Measurements from ENCODE around the gene HKDC1. TPM values are rescaled to one million over a fixed set of nuclear protein-coding genes. Genes with fewer than 3 reads are reported as not detected.

HKDC1 gene, protein sequence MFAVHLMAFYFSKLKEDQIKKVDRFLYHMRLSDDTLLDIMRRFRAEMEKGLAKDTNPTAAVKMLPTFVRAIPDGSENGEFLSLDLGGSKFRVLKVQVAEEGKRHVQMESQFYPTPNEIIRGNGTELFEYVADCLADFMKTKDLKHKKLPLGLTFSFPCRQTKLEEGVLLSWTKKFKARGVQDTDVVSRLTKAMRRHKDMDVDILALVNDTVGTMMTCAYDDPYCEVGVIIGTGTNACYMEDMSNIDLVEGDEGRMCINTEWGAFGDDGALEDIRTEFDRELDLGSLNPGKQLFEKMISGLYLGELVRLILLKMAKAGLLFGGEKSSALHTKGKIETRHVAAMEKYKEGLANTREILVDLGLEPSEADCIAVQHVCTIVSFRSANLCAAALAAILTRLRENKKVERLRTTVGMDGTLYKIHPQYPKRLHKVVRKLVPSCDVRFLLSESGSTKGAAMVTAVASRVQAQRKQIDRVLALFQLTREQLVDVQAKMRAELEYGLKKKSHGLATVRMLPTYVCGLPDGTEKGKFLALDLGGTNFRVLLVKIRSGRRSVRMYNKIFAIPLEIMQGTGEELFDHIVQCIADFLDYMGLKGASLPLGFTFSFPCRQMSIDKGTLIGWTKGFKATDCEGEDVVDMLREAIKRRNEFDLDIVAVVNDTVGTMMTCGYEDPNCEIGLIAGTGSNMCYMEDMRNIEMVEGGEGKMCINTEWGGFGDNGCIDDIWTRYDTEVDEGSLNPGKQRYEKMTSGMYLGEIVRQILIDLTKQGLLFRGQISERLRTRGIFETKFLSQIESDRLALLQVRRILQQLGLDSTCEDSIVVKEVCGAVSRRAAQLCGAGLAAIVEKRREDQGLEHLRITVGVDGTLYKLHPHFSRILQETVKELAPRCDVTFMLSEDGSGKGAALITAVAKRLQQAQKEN
- total RNA-seq = 2.1 TPM

DNA sequence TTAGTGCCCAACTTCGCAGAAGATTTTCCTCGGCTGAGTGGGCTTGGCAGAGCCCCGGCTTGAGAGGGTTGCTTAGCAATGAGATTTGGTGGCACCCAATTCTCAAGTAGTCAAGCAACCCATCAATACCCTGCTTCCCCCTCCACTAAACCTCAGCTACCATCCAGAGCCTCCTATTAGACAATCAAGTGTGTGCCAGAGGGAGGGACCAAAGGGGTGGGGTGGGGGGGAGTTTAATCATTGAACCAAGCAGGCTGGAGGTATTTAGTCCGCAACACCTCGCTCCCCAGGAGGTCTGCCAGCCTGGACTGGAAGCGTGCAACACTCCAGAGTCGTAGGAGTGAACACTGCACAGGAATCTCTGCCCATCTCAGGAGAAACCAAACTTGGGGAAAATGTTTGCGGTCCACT lies at the start of gene HKDC1:
TSS of gene HKDC1 (plus strand) at position 292 of the 411 bp plus-strand sequence. CDS start at position 396, 104 bp downstream.

DNA sequence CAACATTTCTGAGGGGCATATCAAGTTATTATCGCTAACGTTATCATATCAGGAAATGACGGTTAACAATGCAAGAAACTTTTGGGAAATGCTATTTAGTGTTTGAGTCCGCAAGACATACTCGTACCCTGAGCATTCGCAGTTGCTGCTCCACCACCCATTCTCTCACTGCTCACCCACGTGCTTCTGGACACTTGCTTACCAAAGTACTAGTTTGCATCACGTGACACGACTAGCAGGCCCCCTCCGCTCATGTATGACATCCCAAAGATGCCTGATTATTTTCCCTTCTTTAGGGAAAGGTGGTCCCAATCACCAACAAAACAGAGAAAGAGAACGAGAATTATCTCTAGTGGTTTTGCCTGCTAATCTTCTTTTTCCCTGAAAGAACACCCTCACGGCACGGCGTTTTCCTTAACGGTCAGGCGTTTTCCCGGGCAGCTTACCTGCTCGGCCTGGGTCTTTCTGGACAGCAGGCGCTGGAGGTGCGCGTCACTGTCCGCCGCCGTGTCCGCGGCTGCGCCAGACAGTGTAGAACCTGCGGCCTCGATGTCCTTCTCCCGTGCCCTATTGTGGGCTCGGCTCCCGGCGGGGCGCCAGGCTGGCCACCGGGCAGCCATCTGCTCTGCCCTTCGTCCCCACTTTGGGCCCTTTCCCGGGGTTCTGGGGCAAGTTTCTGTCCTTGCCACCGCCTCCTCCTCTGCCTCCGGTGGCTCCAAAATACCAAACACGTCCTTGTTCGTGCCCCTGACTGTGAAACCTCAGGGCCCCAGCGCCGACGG lies 40.2 kb upstream of the HKDC1 start, which contains the start of gene SUPV3L1:
TSS of gene SUPV3L1 (plus strand) at position 492 of the 782 bp plus-strand sequence. CDS start at position 550, 58 bp downstream.

DNA sequence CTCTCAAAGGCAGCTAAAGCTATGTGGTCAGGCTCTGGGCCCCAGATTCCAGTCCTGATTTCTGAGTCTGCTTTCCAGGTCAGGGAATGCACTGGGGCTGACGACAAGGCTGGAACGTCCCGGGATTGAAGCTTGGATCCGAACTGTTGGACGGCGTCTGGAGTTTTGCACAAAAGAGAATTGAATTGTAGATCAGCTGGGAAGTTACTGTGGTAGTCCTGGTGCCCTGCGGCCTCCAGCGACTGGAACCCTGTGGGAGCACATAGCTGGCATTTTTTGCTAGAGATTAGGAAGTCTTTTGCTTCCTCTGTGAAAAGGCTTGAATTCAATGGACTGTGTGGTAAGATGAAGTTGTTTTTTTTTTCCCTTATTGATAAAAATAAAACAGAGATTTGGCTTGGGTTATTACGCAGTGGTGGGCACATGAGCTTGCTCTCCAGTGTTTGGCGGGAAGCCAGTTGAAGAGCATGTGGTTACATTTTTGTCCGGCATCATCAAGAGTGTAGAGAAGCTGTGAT lies 58.4 kb downstream of the HKDC1 start, which contains the start of gene HK1:
TSS of gene HK1 (plus strand) at position 51 of the 518 bp plus-strand sequence.

Other genes with a start within 250 kb of the HKDC1 start
- gene KIFBP, start 231.5 kb upstream of the HKDC1 start, total RNA-seq = 48.0 TPM
- 29.1 TPM for gene SRGN, start 132.2 kb upstream of the HKDC1 start, total RNA-seq
- gene VPS26A, start 96.2 kb upstream of the HKDC1 start, total RNA-seq = 49.8 TPM
- gene SUPV3L1, start 40.1 kb upstream of the HKDC1 start, total RNA-seq = 35.1 TPM
- 154 TPM for gene HK1, start 58.2 kb downstream of the HKDC1 start, total RNA-seq
- gene TACR2, start 196.6 kb downstream of the HKDC1 start, total RNA-seq = 1.2 TPM
- 10.6 TPM for gene TSPAN15, start 231.1 kb downstream of the HKDC1 start, total RNA-seq

Measured in diencephalon (tissue), 1 donor.